Spleen (tissue), 11 donors: ENCODE data around the gene BCL2L2. TPM values are rescaled to one million over a fixed set of nuclear protein-coding genes. Genes with fewer than 3 reads are reported as not detected.

Experiments used
- DNase-seq: peaks from one replicate; pipeline ENCODE4 v3.0.0-alpha.2; 2020
- H3K27ac ChIP-seq, 8 donors: fragments of 200-600 bp; sonication (generic) in 7 of 8; 1 replicate in 4 of 8; 2 replicates in 4 of 8; pipeline versions ENCODE4 v1.5.0 to v1.8.0; 2016 to 2021; ENCODE audit warnings: inconsistent platforms in 4 of 8, mild to moderate bottlenecking in 4 of 8, moderate library complexity in 1 of 8
- H3K27me3 ChIP-seq, 7 donors: fragments of 200-600 bp; sonication (generic) in 6 of 7; replicated peaks in 1 of 7; 1 replicate in 4 of 7; 2 replicates in 3 of 7; pipeline versions ENCODE4 v1.5.0 to v1.8.0; 2016 to 2021; ENCODE audit warnings: inconsistent platforms in 3 of 7, mild to moderate bottlenecking in 1 of 7
- H3K36me3 ChIP-seq, 6 donors: fragments of 200-600 bp; sonication (generic) in 5 of 6; 1 replicate in 4 of 6; 2 replicates in 2 of 6; pipeline versions ENCODE4 v1.5.0 to v1.8.0; 2016 to 2021; ENCODE audit warnings: inconsistent platforms in 2 of 6
- H3K4me1 ChIP-seq, 6 donors: fragments of 200-600 bp; sonication (generic) in 5 of 6; 1 replicate in 3 of 6; 2 replicates in 3 of 6; pipeline versions ENCODE4 v1.5.0 to v1.8.0; 2016 to 2021; ENCODE audit warnings: inconsistent platforms in 3 of 6
- H3K4me3 ChIP-seq, 8 donors: fragments of 200-600 bp; sonication (generic) in 7 of 8; 1 replicate in 4 of 8; 2 replicates in 4 of 8; pipeline versions ENCODE4 v1.5.0 to v1.8.0; 2016 to 2021; ENCODE audit warnings: inconsistent platforms in 4 of 8, mild to moderate bottlenecking in 4 of 8, moderate library complexity in 2 of 8
- H3K9me3 ChIP-seq, 8 donors: fragments of 200-600 bp; sonication (generic) in 7 of 8; 1 replicate in 4 of 8; 2 replicates in 4 of 8; pipeline versions ENCODE4 v1.5.0 to v1.8.0; 2016 to 2021; ENCODE audit warnings: inconsistent platforms in 4 of 8
- CTCF ChIP-seq, 11 experiments: fragments of 200-600 bp in 7 of 11; fragments of 450-650 bp in 4 of 11; sonication (generic) in 4 of 11; IDR thresholded peaks in 8 of 11; conservative IDR thresholded peaks in 3 of 11; 1 replicate in 7 of 11; 2 replicates in 4 of 11; pipeline versions ENCODE4 v1.4.0 to v1.8.0; 2016 to 2021; ENCODE audit warnings: antibody characterized with exemption in 11 of 11, inconsistent platforms in 4 of 11, mild to moderate bottlenecking in 1 of 11
- POLR2A ChIP-seq, 3 donors: fragments of 450-650 bp; IDR thresholded peaks; one replicate each; pipeline ENCODE4 v1.5.1; 2017; ENCODE audit warnings: antibody characterized with exemption in 3 of 3, mild to moderate bottlenecking in 1 of 3
- POLR2AphosphoS5 ChIP-seq, 3 donors: sonication (generic); formaldehyde crosslinking; IDR thresholded peaks; one replicate each; pipeline ENCODE4 v1.5.1; 2017; ENCODE audit warnings: antibody characterized with exemption in 3 of 3
- WGBS, 5 donors: extraction: QIAGEN DNeasy Blood & Tissue Kit in 3 of 5; methylation state at CpG; one replicate each; pipeline versions ENCODE4 v1.1.5 to v1.1.7; 2013 to 2018; 5-methylcytosine and 5-hydroxymethylcytosine counted together
- intact Hi-C: fragments of 100-400 bp; cut with DNase I; formaldehyde crosslinking; loops from one replicate; pipeline ENCODE4 v1.15.0; 2023; ENCODE audit warnings: low total_unique reads
- polyA plus RNA-seq, 3 donors: library from polyadenylated mRNA; stranded (reverse); fragments of 200-250 nt; gene quantifications; one replicate each; pipeline ENCODE4 v1.2.1, GENCODE V29; 2013
- total RNA-seq, 7 donors: library from RNA; depleted of rRNA in 3 of 7; stranded (reverse); fragments of >200 nt in 3 of 7; fragmentation: NEBNext Ultra II Directional in 4 of 7; extraction: Animal tissue kit (Norgen Biotek cat#: 25700) in 4 of 7; gene quantifications; one replicate each; pipeline versions ENCODE4 v1.1.0 to v1.2.1, GENCODE V29; 2016 to 2021
- donor health status: healthy with polysubstance abuse.
- donor health status: DM: no; HTN: no; CAD: no; lungs with moderate emphysema.
- donor health status: DM: no; HTN: no; CAD: no.
- donor health status: Bipolar disorder and iron deficiency.
- donor health status: healthy.
- donor health status: DM: no; HTN: no; CAD: no.
- donor health status: DM: yes; HTN: yes; CAD: no.

BCL2L2 gene
- total and polyA plus RNA-seq, 10 donors: 5.4 to 34.6 (median 19.3) TPM

- 57 to 62% (median 60%) methylated on average over 10 of the region's 10 CpGs for WGBS, 5 donors
- Histone ChIP-seq H3K27ac (peak overlapping the region; percentile 75 to 98 (median 96)), H3K4me1 (peaks cover 15 to 55% (median 34%) of the 10 kb centered on the region in 6 donors), H3K36me3 (peaks cover 0 to 34% (median 12%) of the 10 kb centered on the region in 6 donors), H3K9me3 (no peaks in the 10 kb centered on the region), H3K27me3 (no peaks in the 10 kb centered on the region), H3K4me3 (peak overlapping the region; percentile 51 to 92 (median 76))
- no peak for DNase-seq
- no peak for TF ChIP-seq CTCF (IDR thresholded peaks at IDR 0.05 in 8 of 11, conservative IDR thresholded peaks at IDR 0.05 in 3 of 11)
- TF ChIP-seq POLR2A (IDR thresholded peaks at IDR 0.05): no peak
- TF ChIP-seq POLR2AphosphoS5 (IDR thresholded peaks at IDR 0.05): no peak
- intact Hi-C loops: loop anchor here (10.0 kb wide), 1 partner anchor 175 kb away; no protein-coding TSS in a partner anchor
Observed at GRCh38 chr14:23299986-23300686, 6.5 kb upstream of the BCL2L2 start.

- TF ChIP-seq POLR2A (IDR thresholded peaks at IDR 0.05): no peak
- peak in 1 of 3 donors; percentile 3 for TF ChIP-seq POLR2AphosphoS5 (IDR thresholded peaks at IDR 0.05)
- TF ChIP-seq CTCF (IDR thresholded peaks at IDR 0.05 in 8 of 11, conservative IDR thresholded peaks at IDR 0.05 in 3 of 11): no peak
- WGBS, 5 donors: 3 to 11% (median 5%) methylated on average over 13 of the region's 13 CpGs
- peak overlapping the region; percentile 75 to 98 (median 96) for H3K27ac ChIP-seq
- DNase-seq: peak; percentile 85
- peaks cover 0 to 34% (median 12%) of the 10 kb centered on the region in 6 donors for H3K36me3 ChIP-seq
- H3K4me3 ChIP-seq: peak overlapping the region; percentile 51 to 92 (median 76)
- H3K27me3 ChIP-seq: no peaks in the 10 kb centered on the region
- intact Hi-C loops: no loop called here
- no peaks in the 10 kb centered on the region for H3K9me3 ChIP-seq
- H3K4me1 ChIP-seq: peaks cover 13 to 55% (median 35%) of the 10 kb centered on the region in 6 donors
Observed at GRCh38 chr14:23300687-23301223, 5.9 kb upstream of the BCL2L2 start.

- peaks cover 0 to 29% (median 12%) of the 10 kb centered on the region in 6 donors for H3K36me3 ChIP-seq
- peak overlapping the region; percentile 93 to 98 (median 96) for H3K27ac ChIP-seq
- DNase-seq: peak; percentile 100
- no peaks in the 10 kb centered on the region for H3K9me3 ChIP-seq
- H3K27me3 ChIP-seq: no peaks in the 10 kb centered on the region
- 0 to 1% (median 1%) methylated on average over 30 to 87 of the region's 87 CpGs for WGBS, 5 donors
- peaks cover 15 to 61% (median 42%) of the 10 kb centered on the region in 6 donors for H3K4me1 ChIP-seq
- H3K4me3 ChIP-seq: peak overlapping the region; percentile 72 to 92 (median 84)
- peak in 2 of 3 donors; percentile 23 to 35 for TF ChIP-seq POLR2A (IDR thresholded peaks at IDR 0.05)
- peak; percentile 90 to 94 (median 92) for TF ChIP-seq POLR2AphosphoS5 (IDR thresholded peaks at IDR 0.05)
- peak; percentile 15 to 93 (median 80) for TF ChIP-seq CTCF (IDR thresholded peaks at IDR 0.05 in 8 of 11, conservative IDR thresholded peaks at IDR 0.05 in 3 of 11)
- intact Hi-C loops: no loop called here
Observed at GRCh38 chr14:23301288-23301968, 5.2 kb upstream of the BCL2L2 start.
